Measurements from ENCODE around the gene PCSK1.

PCSK1 gene

GRCh38 chr5:96347502-96348292, 85.4 kb downstream of the PCSK1 start:
- TF ChIP-seq FOXK2 (IDR thresholded peaks at IDR 0.05): no peak
- no peak for TF ChIP-seq NFRKB (IDR thresholded peaks at IDR 0.05)
- no peak for TF ChIP-seq SP1 (IDR thresholded peaks at IDR 0.05)
- no peak for TF ChIP-seq CTBP1 (IDR thresholded peaks at IDR 0.05; ENCODE audit: borderline replicate concordance)
- TF ChIP-seq TARDBP (IDR thresholded peaks at IDR 0.05): no peak
- TF ChIP-seq BHLHE40 (IDR thresholded peaks at IDR 0.05; ENCODE audit: borderline replicate concordance): no peak
- no peak for TF ChIP-seq FOXA1 (IDR thresholded peaks at IDR 0.05)
- no peak for TF ChIP-seq SUZ12 (IDR thresholded peaks at IDR 0.05)
- TF ChIP-seq FOXM1 (IDR thresholded peaks at IDR 0.05; ENCODE audit: borderline replicate concordance): no peak
- no peak for TF ChIP-seq ARNT (IDR thresholded peaks at IDR 0.05)
- no peak for TF ChIP-seq ZNF384 (IDR thresholded peaks at IDR 0.05)
- TF ChIP-seq L3MBTL2 (conservative IDR thresholded peaks at IDR 0.05): no peak
- TF ChIP-seq PKNOX1 (IDR thresholded peaks at IDR 0.05): no peak
- POLR2A ChIA-PET: no interaction called here
- DNase-seq (ENCODE audit: extremely low spot score): no peak
- CTCF ChIA-PET: no interaction called here

GRCh38 chr5:96344678-96345577, 88.1 kb downstream of the PCSK1 start:
- no peak for TF ChIP-seq FOXA1 (IDR thresholded peaks at IDR 0.05)
- no peak for TF ChIP-seq ELF4 (IDR thresholded peaks at IDR 0.05)
- no peak for TF ChIP-seq NFRKB (IDR thresholded peaks at IDR 0.05)
- no peak for TF ChIP-seq FOXM1 (IDR thresholded peaks at IDR 0.05; ENCODE audit: borderline replicate concordance)
- no peak for TF ChIP-seq BHLHE40 (IDR thresholded peaks at IDR 0.05; ENCODE audit: borderline replicate concordance)
- no peak for TF ChIP-seq SP1 (IDR thresholded peaks at IDR 0.05)
- CTCF ChIA-PET: interaction anchor here (0.6 to 1.8 kb wide), 6 partner anchors 8 to 895 kb away, joined by 3 to 8 read pairs (median 6); no protein-coding TSS in a partner anchor
- peak; percentile 50 for DNase-seq (ENCODE audit: extremely low spot score)
- POLR2A ChIA-PET: no interaction called here

- ChIA-PET POLR2A (interaction anchor here (0.6 kb wide), 1 partner anchor 164 kb away, joined by 4 read pairs; no protein-coding TSS in a partner anchor), CTCF (interaction anchor here (0.6 to 1.7 kb wide), 2 partner anchors 259 to 758 kb away, joined by 3 to 9 read pairs; no protein-coding TSS in a partner anchor)
Observed at GRCh38 chr5:96343094-96343493, 90.0 kb downstream of the PCSK1 start.

GRCh38 chr5:96342581-96342980, 90.5 kb downstream of the PCSK1 start:
- ChIA-PET POLR2A (no interaction called here), CTCF (interaction anchor here (1.7 kb wide), 1 partner anchor 260 kb away, joined by 9 read pairs; no protein-coding TSS in a partner anchor)
- no peak for DNase-seq (ENCODE audit: extremely low spot score)
- TF ChIP-seq SUZ12 (IDR thresholded peaks at IDR 0.05) (no peak), HDGF (IDR thresholded peaks at IDR 0.05; ENCODE audit: borderline replicate concordance) (no peak), ARNT (IDR thresholded peaks at IDR 0.05) (no peak), CTBP1 (IDR thresholded peaks at IDR 0.05; ENCODE audit: borderline replicate concordance) (no peak), LEF1 (IDR thresholded peaks at IDR 0.05; ENCODE audit: borderline replicate concordance) (no peak), SP1 (IDR thresholded peaks at IDR 0.05) (no peak), L3MBTL2 (conservative IDR thresholded peaks at IDR 0.05) (no peak), NFRKB (IDR thresholded peaks at IDR 0.05) (no peak), PKNOX1 (IDR thresholded peaks at IDR 0.05) (no peak), ELF4 (IDR thresholded peaks at IDR 0.05) (no peak), ZNF384 (IDR thresholded peaks at IDR 0.05) (no peak), FOXM1 (IDR thresholded peaks at IDR 0.05; ENCODE audit: borderline replicate concordance) (no peak), BHLHE40 (IDR thresholded peaks at IDR 0.05; ENCODE audit: borderline replicate concordance) (no peak), FOXK2 (IDR thresholded peaks at IDR 0.05) (no peak), FOXA1 (IDR thresholded peaks at IDR 0.05) (no peak), TARDBP (IDR thresholded peaks at IDR 0.05) (no peak)

More at GRCh38 chr5:96343094-96343493, 90.0 kb downstream of the PCSK1 start:
- no peak for DNase-seq (ENCODE audit: extremely low spot score)
- TF ChIP-seq LEF1 (IDR thresholded peaks at IDR 0.05; ENCODE audit: borderline replicate concordance): no peak
- TF ChIP-seq SUZ12 (IDR thresholded peaks at IDR 0.05): no peak
- no peak for TF ChIP-seq FOXK2 (IDR thresholded peaks at IDR 0.05)
- TF ChIP-seq ARNT (IDR thresholded peaks at IDR 0.05): no peak
- TF ChIP-seq CTBP1 (IDR thresholded peaks at IDR 0.05; ENCODE audit: borderline replicate concordance): no peak
- no peak for TF ChIP-seq ZNF384 (IDR thresholded peaks at IDR 0.05)
- TF ChIP-seq PKNOX1 (IDR thresholded peaks at IDR 0.05): no peak
- no peak for TF ChIP-seq TARDBP (IDR thresholded peaks at IDR 0.05)
- no peak for TF ChIP-seq HDGF (IDR thresholded peaks at IDR 0.05; ENCODE audit: borderline replicate concordance)
